HG02973 (cell line): ENCODE measurements around the gene TSPAN17.
"Not testable (repeated sequence)": the region's sequence is repeated elsewhere in the genome, so short reads cannot be mapped to it uniquely, and the experiment has no call there.

ENCODE experiments used
- ATAC-seq: cut with Tn5 transposase; IDR thresholded peaks from one replicate; pipeline ENCODE4 v1.9.1; 2021; ENCODE audit warnings: moderate library complexity; ENCODE audit not compliant: unreplicated experiment

The TSPAN17 gene

GRCh38 chr5:176677209-176677939, 30.1 kb downstream of the TSPAN17 start:
- ATAC-seq, result no peak

GRCh38 chr5:176678584-176678983, 31.3 kb downstream of the TSPAN17 start:
- ATAC-seq, result no peak

GRCh38 chr5:176679365-176680225, 32.3 kb downstream of the TSPAN17 start:
- no peak for ATAC-seq

GRCh38 chr5:176680226-176680563, 32.9 kb downstream of the TSPAN17 start:
- no peak for ATAC-seq

- ATAC-seq, result no peak
Observed at GRCh38 chr5:176682016-176682531, 34.8 kb downstream of the TSPAN17 start.

- no peak for ATAC-seq
Observed at GRCh38 chr5:176685010-176685409, 37.7 kb downstream of the TSPAN17 start.

- ATAC-seq, result no peak
Observed at GRCh38 chr5:176687247-176687646, 40.0 kb downstream of the TSPAN17 start.

- ATAC-seq, result no peak
Observed at GRCh38 chr5:176687881-176688280, 40.6 kb downstream of the TSPAN17 start.

GRCh38 chr5:176690911-176691310, 43.6 kb downstream of the TSPAN17 start:
- ATAC-seq, result no peak

- no peak for ATAC-seq
Observed at GRCh38 chr5:176691524-176691923, 44.2 kb downstream of the TSPAN17 start.

- ATAC-seq, result no peak
Observed at GRCh38 chr5:176692326-176692725, 45.0 kb downstream of the TSPAN17 start.

- no peak for ATAC-seq
Observed at GRCh38 chr5:176692839-176693476, 45.7 kb downstream of the TSPAN17 start.

GRCh38 chr5:176693477-176693851, 46.2 kb downstream of the TSPAN17 start:
- no peak for ATAC-seq

GRCh38 chr5:176694146-176694545, 46.9 kb downstream of the TSPAN17 start:
- no peak for ATAC-seq

- ATAC-seq, result no peak
Observed at GRCh38 chr5:176694631-176695030, 47.3 kb downstream of the TSPAN17 start.

- ATAC-seq, result no peak
Observed at GRCh38 chr5:176695073-176695472, 47.8 kb downstream of the TSPAN17 start.

GRCh38 chr5:176697267-176697933, 50.1 kb downstream of the TSPAN17 start:
- no peak for ATAC-seq

- no peak for ATAC-seq
Observed at GRCh38 chr5:176697934-176698538, 50.8 kb downstream of the TSPAN17 start.

GRCh38 chr5:176699446-176699845, 52.2 kb downstream of the TSPAN17 start:
- not testable (repeated sequence) for ATAC-seq

GRCh38 chr5:176700239-176700847, 53.1 kb downstream of the TSPAN17 start:
- no peak for ATAC-seq
